GM12873 (cell line): ENCODE data around the gene IMPDH2.

Experiments used
- TF ChIP-seq, protein P1 (sequence below): IDR thresholded peaks from 2 replicates; pipeline ENCODE4 v1.5.1; 2012; ENCODE audit warnings: low read depth, mild to moderate bottlenecking, moderate library complexity, low read length, control low read depth; ENCODE audit not compliant: insufficient read depth; ENCODE audit errors: missing control alignments

The IMPDH2 gene

DNA sequence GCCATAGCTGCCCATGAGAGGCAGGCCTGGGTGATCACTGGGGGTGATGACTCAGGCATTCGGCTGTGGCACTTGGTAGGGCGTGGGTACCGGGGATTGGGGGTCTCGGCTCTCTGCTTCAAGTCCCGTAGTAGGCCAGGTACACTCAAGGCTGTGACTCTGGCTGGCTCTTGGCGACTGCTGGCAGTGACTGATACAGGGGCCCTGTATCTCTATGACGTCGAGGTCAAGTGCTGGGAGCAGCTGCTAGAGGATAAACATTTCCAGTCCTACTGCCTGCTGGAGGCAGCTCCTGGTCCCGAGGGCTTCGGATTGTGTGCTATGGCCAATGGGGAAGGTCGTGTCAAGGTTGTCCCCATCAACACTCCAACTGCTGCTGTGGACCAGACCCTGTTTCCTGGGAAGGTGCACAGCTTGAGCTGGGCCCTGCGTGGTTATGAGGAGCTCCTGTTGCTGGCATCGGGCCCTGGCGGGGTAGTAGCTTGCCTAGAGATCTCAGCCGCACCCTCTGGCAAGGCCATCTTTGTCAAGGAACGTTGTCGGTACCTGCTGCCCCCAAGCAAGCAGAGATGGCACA lies 16.7 kb downstream of the IMPDH2 start:
- TF ChIP-seq, protein P1, sequence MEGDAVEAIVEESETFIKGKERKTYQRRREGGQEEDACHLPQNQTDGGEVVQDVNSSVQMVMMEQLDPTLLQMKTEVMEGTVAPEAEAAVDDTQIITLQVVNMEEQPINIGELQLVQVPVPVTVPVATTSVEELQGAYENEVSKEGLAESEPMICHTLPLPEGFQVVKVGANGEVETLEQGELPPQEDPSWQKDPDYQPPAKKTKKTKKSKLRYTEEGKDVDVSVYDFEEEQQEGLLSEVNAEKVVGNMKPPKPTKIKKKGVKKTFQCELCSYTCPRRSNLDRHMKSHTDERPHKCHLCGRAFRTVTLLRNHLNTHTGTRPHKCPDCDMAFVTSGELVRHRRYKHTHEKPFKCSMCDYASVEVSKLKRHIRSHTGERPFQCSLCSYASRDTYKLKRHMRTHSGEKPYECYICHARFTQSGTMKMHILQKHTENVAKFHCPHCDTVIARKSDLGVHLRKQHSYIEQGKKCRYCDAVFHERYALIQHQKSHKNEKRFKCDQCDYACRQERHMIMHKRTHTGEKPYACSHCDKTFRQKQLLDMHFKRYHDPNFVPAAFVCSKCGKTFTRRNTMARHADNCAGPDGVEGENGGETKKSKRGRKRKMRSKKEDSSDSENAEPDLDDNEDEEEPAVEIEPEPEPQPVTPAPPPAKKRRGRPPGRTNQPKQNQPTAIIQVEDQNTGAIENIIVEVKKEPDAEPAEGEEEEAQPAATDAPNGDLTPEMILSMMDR = no peak

DNA sequence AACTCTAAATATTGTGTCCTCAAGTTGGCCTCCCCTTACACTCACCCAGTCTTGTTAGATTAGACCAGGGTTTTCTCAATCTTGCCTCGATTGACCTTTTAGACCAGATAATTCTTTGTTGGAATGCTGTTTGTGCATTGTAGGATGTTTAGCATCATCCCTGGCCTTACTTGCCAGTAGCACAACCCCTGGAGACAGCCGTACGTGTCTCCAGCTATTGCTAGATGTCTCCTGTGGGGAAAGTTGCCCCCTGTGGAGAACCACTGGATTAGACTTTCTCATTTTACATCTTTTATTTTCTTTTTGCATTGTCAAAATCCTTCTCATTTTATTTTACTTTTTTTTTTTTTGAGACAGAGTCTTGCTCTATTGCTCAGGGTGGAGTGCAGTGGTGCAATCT lies 19.8 kb downstream of the IMPDH2 start:
- TF ChIP-seq, protein P1 = no peak

DNA sequence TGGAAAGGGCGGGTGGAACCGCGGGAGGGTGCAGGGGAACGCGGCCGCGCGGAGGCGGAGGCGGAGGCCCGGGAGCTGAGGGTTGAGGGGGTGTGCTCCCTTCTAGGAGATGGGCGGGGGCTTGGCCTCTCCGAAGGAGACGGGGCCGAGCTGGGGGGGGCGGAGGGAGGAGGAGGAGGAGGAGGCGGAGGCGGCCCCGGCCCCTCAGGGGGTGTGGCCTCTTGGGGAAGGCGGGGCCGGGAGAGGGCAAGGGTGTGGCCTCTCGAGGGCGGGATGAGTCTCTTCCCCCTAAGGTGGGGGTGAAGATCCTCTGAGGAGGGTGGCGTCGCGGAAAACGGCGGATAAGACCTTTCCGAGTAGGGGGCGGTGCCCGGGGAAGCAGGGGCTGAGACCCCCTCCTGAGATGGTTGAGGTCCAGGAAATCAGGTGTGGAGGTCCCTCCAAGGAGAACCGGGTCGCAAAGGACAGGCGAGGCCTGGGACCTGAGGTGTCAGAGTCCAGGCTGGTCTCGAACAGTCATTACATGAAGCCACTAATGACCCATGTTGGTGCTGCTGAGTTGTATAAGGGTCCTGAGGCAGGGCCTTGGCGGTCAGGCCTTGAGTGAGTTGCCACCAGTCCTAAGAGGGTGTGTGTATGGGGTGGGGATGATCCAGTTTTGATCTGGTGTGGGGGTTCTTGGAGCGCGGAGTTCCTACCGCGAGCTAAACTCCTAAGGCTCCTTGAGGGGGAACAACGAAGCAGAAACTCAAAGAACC lies 21.2 kb downstream of the IMPDH2 start:
- TF ChIP-seq, protein P1 = no peak

DNA sequence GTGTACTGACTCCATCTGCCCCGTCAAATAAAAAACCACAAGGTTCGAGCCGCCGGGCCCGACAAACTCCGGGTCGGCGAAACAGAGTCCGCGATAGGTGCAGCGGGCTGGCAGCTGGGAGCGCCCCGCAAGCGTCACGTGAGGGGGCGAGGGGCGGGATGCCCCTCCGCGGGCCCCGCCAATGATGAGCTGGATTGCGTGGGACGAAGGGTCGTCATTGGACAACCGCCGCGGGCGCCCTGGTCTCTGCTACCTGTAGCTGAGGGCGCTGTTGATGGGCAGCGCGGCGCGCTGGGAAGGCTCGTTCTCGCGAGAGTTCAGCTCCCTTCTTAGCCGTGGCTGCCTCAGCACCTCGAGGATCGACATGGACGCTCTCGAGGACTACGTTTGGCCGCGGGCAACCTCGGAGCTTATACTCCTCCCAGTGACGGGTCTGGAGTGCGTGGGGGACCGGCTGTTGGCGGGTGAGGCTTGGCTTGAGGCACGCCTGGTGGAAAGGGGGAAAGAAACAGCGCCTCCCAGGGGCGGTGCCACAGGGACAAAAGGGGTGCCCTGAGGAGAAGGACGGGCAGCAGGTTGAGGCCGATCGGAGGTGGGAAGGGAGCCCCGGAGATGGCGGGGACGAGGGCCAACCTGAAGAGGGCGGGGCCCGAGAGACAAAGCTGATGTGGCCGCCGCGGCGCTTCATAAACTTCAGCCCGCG lies 22.0 kb downstream of the IMPDH2 start, which contains the start of gene WDR6:
Gene WDR6 (plus strand): TSS at position 324 of the 703 bp plus-strand sequence. CDS start 41 bp downstream, at position 365.
- TF ChIP-seq, protein P1 = peak; percentile 48

DNA sequence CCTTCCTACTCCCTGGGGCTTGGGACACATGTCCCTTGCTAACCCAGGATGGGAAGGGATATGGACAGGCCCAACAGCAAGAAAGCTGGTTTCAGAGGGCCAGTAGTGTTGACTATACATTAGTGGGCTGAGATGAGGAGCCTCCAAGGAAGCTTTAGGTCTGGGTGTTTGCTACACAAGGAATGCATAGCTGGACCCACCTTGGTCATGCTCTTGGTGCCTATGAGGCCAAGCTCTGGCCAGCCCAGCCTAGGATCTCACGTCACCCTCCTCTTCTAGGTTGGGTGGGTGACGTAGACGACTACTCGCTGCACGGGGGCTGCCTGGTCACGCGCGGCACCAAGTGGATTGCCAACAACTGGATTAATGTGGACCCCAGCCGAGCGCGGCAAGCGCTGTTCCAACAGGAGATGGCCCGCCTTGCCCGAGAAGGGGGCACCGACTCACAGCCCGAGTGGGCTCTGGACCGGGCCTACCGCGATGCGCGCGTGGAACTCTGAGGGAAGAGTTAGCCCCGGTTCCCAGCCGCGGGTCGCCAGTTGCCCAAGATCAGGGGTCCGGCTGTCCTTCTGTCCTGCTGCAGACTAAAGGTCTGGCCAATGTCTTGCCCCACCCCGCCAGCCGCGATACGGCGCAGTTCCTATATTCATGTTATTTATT lies 22.7 kb downstream of the IMPDH2 start:
- TF ChIP-seq, protein P1 = no peak

DNA sequence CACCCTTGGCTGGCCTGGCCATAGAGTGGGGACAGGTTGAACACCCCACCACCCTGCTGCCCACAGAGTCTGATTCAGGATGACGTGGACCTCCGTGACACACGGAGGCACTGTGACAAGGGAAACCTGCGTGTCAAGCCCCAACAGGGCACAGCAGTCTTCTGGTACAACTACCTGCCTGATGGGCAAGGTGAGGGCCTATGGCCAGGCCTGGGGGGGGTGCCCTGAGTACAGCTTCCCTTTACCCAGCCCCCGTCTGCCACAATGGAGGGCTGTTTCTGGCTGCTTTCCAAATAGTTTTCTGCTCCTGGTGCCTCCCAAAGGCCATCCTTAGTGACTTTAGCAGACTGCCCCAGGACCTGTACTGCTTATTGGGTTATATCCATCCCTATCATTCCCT lies 23.2 kb downstream of the IMPDH2 start:
- TF ChIP-seq, protein P1 = no peak

DNA sequence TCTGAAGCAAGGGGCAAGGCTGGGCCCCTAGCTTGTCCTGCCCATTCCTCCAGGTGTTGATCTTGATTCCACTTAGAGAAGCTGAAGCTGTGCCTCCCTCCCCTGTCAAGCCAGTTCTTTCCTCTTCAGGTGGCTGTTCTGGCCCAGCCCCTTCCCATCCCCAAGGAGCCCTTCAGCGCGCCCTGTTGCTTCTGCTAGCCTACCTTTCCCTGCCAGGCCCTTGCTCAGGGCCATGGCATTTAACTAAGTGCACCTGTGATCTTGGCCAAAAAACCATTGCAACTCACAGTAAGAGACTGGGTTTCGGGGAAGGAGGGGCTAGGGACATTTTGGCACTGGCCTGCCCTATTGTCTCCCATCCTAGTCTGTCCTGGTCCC lies 23.9 kb downstream of the IMPDH2 start:
- TF ChIP-seq, protein P1 = no peak
